ENCODE data around the gene CERS3. TPM values are rescaled to one million over a fixed set of nuclear protein-coding genes. Genes with fewer than 3 reads are reported as not detected.

CERS3 gene
- total RNA-seq, 4 donors from 2014 or later, result 0.11 TPM; not detected in 3

GRCh38 chr15:100502651-100503050 lies 26.1 kb downstream of the CERS3 start:
- intact Hi-C loops (cut with DNase I), result no loop called here
- Histone ChIP-seq H3K4me3 (no peak overlapping the region), H3K4me1 (no peaks in the 10 kb centered on the region), H3K9me3 (no peaks in the 10 kb centered on the region), H3K27ac (replicated peaks in 1 of 4) (no peak overlapping the region), H3K27me3 (no peaks in the 10 kb centered on the region), H3K36me3 (no peaks in the 10 kb centered on the region)
- WGBS, result 75% methylated on average over 3 of the region's 3 CpGs
- no peak for TF ChIP-seq CTCF (IDR thresholded peaks at IDR 0.05)
- no peak for TF ChIP-seq POLR2A (IDR thresholded peaks at IDR 0.05; ENCODE audit: low read depth)
- TF ChIP-seq EP300 (IDR thresholded peaks at IDR 0.05), result no peak
- no peak for TF ChIP-seq POLR2AphosphoS5 (IDR thresholded peaks at IDR 0.05)
- DNase-seq (ENCODE audit: extremely low spot score), result no peak

- WGBS, result 80% methylated on average over 5 of the region's 5 CpGs
- Histone ChIP-seq H3K36me3 (no peaks in the 10 kb centered on the region), H3K27me3 (no peaks in the 10 kb centered on the region), H3K9me3 (no peaks in the 10 kb centered on the region), H3K27ac (replicated peaks in 1 of 4) (no peak overlapping the region), H3K4me3 (no peak overlapping the region), H3K4me1 (no peaks in the 10 kb centered on the region)
- intact Hi-C loops (cut with DNase I), result no loop called here
- TF ChIP-seq POLR2A (IDR thresholded peaks at IDR 0.05; ENCODE audit: low read depth) (no peak), CTCF (IDR thresholded peaks at IDR 0.05) (no peak), EP300 (IDR thresholded peaks at IDR 0.05) (no peak), POLR2AphosphoS5 (IDR thresholded peaks at IDR 0.05) (no peak)
- DNase-seq (ENCODE audit: extremely low spot score), result no peak
Measured at GRCh38 chr15:100501117-100501516, 27.6 kb downstream of the CERS3 start.

- Histone ChIP-seq H3K27me3 (no peaks in the 10 kb centered on the region), H3K27ac (replicated peaks in 1 of 4) (no peak overlapping the region), H3K9me3 (no peaks in the 10 kb centered on the region), H3K36me3 (no peaks in the 10 kb centered on the region), H3K4me1 (no peaks in the 10 kb centered on the region), H3K4me3 (no peak overlapping the region)
- TF ChIP-seq POLR2AphosphoS5 (IDR thresholded peaks at IDR 0.05) (no peak), EP300 (IDR thresholded peaks at IDR 0.05) (no peak), CTCF (IDR thresholded peaks at IDR 0.05) (no peak), POLR2A (IDR thresholded peaks at IDR 0.05; ENCODE audit: low read depth) (no peak)
- DNase-seq (ENCODE audit: extremely low spot score), result no peak
- intact Hi-C loops (cut with DNase I), result no loop called here
- 48% methylated on average over 4 of the region's 4 CpGs for WGBS
Measured at GRCh38 chr15:100500226-100500990, 28.3 kb downstream of the CERS3 start.

- no peaks in the 10 kb centered on the region for H3K27me3 ChIP-seq
- TF ChIP-seq EP300 (IDR thresholded peaks at IDR 0.05) (no peak), POLR2A (IDR thresholded peaks at IDR 0.05; ENCODE audit: low read depth) (no peak), CTCF (IDR thresholded peaks at IDR 0.05) (no peak), POLR2AphosphoS5 (IDR thresholded peaks at IDR 0.05) (no peak)
- intact Hi-C loops (cut with DNase I), result no loop called here
- DNase-seq (ENCODE audit: extremely low spot score), result no peak
- 75% methylated on average over 1 of the region's 1 CpG for WGBS
- no peak overlapping the region for H3K27ac ChIP-seq (replicated peaks in 1 of 4)
- H3K36me3 ChIP-seq, result no peaks in the 10 kb centered on the region
- H3K4me1 ChIP-seq, result no peaks in the 10 kb centered on the region
- H3K9me3 ChIP-seq, result no peaks in the 10 kb centered on the region
- no peak overlapping the region for H3K4me3 ChIP-seq
Measured at GRCh38 chr15:100495861-100496260, 32.9 kb downstream of the CERS3 start.

- Histone ChIP-seq H3K9me3 (no peaks in the 10 kb centered on the region), H3K4me3 (no peak overlapping the region), H3K4me1 (no peaks in the 10 kb centered on the region), H3K27me3 (no peaks in the 10 kb centered on the region), H3K27ac (replicated peaks in 1 of 4) (no peak overlapping the region), H3K36me3 (no peaks in the 10 kb centered on the region)
- TF ChIP-seq CTCF (IDR thresholded peaks at IDR 0.05) (no peak), POLR2A (IDR thresholded peaks at IDR 0.05; ENCODE audit: low read depth) (no peak), POLR2AphosphoS5 (IDR thresholded peaks at IDR 0.05) (no peak), EP300 (IDR thresholded peaks at IDR 0.05) (no peak)
- no peak for DNase-seq (ENCODE audit: extremely low spot score)
- 88% methylated on average over 4 of the region's 4 CpGs for WGBS
- intact Hi-C loops (cut with DNase I), result no loop called here
Measured at GRCh38 chr15:100493213-100493612, 35.5 kb downstream of the CERS3 start.

Measured in esophagus muscularis mucosa (tissue), 4 donors.